ENCODE results near the gene KDSR.

The KDSR gene

DNA sequence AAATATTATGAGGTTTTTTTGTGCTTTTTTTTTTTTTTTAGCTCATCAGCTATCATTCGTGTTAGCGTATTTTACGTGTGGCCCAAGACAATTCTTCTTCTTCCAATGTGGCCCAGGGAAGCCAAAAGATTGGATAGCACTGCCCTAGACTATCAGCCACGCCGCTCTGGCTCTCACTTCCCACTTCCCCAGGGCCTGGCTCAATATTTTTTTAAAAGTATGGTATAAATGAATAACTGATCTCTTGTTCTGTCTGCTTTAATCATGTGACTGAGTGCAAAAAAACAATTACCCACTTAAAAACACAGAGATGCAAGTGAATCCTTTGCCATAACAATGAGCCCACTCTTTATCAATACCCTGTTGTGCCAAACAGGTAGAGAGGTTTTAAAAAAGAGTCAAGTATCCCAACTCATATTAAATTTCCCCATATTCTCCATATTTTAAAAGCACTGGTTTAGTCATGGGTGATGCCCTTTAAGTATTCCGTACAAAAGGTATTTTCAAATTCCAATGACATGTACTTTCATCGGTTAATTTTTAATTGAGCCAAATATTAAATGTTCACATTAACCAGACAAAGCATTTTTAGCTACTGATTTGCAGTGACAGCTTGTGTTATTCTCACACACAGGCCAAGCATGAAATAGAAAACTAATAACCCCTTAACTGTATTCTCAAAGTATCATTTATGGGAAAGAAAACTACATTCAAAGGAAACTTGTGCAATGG lies 60.0 kb downstream of the KDSR start:
- DNase-seq (ENCODE audit: low read depth, low spot score) = no peak

GRCh38 chr18:63306249-63306648 lies 60.8 kb downstream of the KDSR start:
- DNase-seq (ENCODE audit: low read depth, low spot score) = peak; percentile 34

DNA sequence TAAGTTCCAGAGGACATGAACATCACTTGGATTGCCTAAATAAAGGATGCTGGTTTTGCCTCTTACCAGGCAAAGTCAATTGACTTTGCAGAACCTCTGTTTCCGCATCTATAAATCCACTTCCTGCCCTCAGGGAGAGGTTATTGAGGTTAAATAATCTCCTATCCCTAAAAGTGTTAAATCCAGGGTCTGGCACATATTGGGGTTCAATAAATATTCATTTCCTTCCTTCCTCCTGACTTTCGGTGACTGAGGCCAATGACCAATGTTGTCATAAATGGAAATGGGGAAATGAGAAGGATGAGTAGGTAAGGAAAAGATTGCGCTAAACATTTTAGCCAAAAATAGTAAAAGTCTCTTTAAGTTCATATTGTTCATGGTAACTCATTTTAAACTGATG lies 63.5 kb downstream of the KDSR start:
- DNase-seq (ENCODE audit: low read depth, low spot score) = no peak

DNA sequence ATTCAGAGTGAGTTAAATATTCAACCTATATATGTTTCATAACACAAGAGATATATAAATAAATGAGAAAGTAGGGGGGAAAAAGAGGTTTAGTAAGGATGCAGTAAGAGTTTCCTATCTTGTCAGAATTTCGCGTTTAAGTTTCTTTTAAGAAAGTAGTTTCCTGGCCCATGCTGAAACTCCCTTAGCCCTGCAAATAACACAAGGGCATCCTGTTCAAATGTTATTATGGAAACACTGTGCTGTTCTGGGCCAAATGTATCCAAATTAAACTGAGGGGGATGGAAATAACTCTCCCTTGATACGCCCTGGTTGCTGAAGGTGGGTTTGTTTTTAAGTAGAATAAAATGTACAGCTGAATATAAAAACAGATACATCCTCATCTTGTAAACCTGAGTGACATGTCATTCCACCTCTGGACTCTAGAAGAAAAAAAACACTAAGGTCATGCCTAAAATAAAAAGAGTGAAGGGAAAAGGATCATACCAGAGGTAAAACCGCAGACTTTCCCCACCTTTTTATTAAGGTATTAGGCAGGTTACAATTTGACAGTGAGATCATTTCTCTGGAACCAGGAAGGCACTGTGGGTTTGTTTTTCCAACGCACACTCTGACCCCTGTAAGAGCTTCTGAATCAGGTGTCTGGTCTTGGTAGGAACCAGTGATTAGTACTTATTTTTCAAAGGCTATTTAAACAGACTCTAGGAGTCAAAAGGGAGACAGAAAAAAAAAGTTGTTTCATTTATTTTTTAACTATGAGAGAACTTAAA lies 64.2 kb downstream of the KDSR start:
- DNase-seq (ENCODE audit: low read depth, low spot score) = no peak

- DNase-seq (ENCODE audit: low read depth, low spot score) = no peak
These were observed 64.8 kb downstream of the KDSR start for GRCh38 chr18:63302220-63302619.

- no peak for DNase-seq (ENCODE audit: low read depth, low spot score)
These were observed 65.6 kb downstream of the KDSR start for GRCh38 chr18:63301434-63301833.

GRCh38 chr18:63299837-63300745 lies 66.9 kb downstream of the KDSR start:
- DNase-seq (ENCODE audit: low read depth, low spot score) = no peak

DNA sequence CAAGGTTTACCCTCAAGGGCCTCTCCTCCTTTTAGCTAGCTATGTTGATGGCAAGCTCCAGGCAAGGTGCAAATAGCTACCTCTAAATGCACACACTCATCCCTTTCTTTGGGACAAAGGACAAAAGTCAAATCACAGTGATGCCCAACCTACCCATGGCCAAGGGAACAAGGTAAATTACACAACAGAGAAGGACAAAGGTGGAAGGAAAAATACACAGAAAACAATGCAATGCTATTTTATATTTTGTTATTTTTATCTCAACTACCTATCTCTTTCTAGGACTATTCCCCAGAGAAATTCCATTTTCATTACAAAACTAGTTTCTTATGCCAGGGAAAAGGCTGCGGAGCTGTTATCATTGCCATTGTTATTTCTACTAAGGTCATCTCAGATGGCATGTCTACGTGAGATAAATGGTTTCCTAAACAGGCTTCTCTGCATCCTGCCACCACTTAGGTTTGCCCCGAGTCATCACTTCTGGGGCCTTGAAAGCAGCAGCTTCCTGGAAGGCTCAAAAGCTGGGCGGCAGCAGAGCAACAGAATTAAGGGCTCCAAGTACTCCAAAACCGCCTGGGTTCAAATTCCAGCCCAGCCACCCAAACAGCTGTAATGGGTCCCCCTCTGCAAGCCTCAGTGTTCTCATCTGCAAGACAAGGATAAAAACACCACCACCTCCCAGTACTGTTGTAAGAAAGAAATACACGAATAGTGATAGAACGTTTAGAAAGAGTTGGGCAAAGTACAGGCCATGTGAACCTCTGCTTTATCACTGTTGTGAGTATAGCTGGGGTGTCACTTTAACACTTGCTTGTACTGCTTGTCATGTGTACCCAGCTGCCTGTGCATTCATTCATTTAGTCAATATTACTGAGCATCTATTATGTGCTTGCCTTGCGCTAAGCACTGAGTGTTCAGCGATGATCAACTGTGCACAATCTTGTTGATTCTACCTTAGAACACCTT lies 68.3 kb downstream of the KDSR start:
- DNase-seq (ENCODE audit: low read depth, low spot score) = no peak

DNA sequence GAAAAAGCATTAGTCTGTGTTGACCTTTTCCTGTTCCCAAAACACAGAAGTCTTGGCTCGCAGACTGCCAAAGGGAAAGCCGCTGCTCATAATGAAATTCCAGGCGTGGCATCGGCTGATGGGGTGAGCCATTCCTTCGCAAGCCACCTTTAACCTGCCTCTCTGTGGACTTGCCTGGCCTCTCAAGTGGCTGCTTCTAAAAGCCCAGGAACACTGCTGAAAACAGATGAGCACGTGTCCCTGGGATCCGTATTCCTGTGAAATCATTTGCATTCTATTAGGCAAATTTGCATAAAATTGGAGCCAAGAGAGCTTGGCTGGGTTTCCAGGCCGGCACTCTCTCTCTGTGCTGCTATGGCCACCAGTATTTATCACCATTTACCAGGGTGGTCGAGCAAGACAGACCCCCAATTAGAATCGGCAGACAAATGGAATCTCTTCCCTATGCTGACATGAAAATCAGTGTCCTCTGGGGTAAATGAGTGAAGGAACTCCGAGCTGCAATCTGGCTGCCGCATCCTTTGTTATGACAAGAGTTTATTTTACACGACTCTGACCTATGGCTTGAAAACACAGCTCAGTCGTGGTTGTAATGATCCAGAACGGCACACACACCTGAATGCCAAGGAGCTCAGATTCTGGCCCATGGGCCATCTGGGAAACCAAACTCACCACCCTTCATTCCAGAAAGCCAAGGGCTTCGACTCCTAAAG lies 69.2 kb downstream of the KDSR start:
- peak; percentile 9 for DNase-seq (ENCODE audit: low read depth, low spot score)

GRCh38 chr18:63293935-63294334 lies 73.1 kb downstream of the KDSR start:
- no peak for DNase-seq (ENCODE audit: low read depth, low spot score)

DNA sequence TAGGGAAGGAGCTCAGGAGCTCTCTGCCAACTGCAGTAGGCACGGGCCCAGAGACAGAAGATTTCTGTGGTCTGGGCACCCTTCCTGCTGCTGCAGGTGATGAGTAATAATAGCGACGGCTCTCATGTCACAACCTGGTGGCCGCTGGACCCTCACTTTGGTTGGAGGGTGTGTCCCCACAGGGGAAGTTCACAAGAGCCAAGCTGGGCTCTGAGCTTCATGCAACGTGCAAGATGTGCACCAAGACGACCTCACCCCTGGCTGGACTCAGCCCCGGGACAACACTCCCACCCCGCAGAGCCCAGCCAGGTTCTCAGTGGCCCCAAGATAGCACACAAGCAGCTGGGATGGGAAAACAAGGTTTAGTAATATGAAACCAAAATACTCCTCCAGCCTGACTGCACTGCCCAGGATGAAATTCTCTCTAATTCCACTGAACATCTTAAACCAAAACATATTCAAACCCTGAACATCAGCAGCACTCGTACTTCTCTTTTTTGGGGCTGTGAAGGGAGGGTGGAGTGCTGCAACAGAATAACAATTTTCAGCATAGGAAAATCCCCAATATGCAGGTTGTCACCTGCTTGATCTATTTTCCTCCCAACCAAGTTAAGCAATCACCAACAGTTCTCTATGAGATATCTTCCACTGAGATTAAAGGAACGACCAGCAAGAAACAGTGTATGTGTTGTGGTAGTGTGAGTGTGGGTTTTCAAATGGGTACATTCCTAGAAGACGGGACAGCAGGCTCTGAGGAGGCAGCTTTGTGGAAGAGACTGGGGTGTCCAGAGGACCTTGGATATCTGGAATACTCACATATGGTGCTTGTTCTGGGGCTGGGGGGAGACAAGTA lies 73.9 kb downstream of the KDSR start:
- no peak for DNase-seq (ENCODE audit: low read depth, low spot score)

GRCh38 chr18:63291278-63291677 lies 75.7 kb downstream of the KDSR start:
- DNase-seq (ENCODE audit: low read depth, low spot score) = no peak

GRCh38 chr18:63290821-63291200 lies 76.2 kb downstream of the KDSR start:
- DNase-seq (ENCODE audit: low read depth, low spot score) = no peak

DNA sequence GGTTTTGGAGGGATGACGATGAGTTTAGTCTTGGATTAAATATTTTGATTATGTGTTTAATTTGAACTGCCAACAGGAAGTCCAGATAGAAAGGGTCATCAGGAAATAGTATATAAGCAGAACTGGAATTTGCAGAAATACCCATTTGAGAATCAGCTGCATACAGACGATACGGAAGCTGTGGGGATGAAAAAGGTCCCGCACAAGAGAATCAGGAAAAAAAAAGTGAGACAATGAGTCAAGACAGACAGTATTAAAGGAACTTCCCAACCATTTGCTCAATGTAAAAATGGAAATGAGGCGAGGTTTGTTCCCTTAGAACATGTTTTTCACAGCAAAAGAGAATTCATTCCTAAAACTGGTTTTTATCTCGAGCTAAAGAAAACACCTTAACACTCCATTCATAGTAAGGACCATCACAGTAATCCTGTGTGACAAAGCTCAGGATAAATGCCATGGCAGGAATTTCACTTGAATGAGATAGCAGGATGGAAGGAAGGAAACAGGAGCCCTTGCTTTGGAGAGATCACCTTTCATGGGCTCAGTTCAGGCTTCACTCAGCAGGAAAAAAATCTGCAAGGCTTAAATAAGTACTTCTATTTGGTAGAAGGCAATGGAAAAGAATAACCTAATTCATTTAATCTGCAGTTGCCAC lies 76.7 kb downstream of the KDSR start:
- no peak for DNase-seq (ENCODE audit: low read depth, low spot score)

DNA sequence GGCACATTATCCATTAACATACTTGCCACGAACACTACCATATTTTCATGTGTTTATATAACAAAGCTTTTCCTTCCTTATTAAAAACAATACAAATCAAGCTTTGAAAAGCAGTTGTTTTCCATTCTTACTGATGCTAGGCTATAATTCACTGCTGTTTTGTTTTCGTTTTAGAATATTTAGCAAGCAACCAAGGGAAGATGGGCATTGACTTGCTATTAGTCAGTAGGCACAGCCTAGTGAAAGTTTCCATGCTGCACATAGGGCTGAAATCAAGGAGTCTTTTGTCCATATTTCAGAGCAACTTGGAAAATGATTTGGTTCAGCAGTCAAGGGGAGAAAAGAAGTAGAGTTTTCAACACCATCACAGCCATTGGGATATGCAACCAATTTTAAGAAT lies 78.7 kb downstream of the KDSR start:
- no peak for DNase-seq (ENCODE audit: low read depth, low spot score)

- DNase-seq (ENCODE audit: low read depth, low spot score) = no peak
These were observed 79.2 kb downstream of the KDSR start for GRCh38 chr18:63287691-63288220.

DNA sequence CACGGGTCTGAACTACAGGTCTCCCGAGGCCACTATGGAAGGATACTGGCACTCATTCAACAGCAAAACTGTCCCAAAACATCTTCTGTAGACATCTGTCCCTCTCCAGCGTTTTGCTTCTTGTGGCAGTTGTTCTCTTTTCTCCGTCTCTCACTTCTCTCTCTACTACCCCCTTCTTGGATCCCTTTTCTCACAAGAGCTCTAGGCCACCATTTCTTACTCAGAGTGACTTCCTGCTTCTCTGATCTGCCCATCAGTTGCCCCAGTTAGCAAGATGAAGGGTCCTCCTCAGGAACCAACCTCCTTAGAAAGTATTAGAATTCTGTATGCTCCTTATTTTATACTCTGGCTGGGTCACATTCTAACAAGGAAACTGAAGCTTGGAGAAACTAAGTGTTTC lies 80.1 kb downstream of the KDSR start:
- no peak for DNase-seq (ENCODE audit: low read depth, low spot score)

DNA sequence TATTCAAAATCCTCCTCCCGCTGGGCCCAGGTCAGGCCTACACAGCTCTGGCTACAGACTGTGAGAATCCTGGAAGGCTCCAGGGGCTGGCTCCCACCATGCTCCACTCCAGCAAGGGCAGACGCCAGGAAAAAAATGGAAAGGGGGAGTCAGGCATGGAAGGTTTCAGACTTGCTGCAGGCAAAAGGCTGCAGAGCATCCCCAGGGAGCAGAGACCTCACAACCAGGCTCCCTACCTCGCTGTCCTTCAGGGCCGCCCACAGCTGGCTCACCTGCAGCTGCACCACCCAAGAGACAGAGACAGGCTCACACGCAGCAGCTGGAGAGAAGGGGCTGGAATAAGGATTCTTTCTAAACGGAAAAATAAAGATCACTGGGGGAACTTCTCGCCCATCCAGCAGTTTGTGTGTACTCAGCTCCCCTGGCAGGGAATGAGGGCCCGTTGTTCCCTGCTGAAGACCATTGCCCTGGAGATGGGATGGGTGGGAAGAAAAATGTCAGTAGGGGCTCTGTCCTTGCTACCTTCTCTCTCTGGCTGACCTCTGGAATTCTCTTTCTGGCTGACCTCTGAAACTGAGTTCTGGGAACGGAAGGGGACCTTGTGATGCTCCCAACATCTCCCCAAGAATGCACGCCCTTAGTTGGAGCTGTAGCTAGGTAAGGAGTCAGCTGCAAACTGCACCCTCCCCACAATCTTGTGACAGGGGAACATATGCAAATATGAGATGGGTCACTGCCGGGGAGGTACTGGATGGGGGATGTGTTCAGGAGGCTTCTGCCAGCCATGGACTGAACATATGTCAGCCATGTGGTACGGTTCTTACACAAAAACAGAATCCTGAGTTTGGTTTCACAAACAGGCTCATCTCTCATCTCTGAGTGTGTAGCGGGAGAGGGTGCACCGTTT lies 81.9 kb downstream of the KDSR start:
- DNase-seq (ENCODE audit: low read depth, low spot score) = no peak

Measured in ELF-1 (cell line).